Ishikawa (cell line): Measurements from ENCODE around the gene F2R.

Source experiments
- CEBPB ChIP-seq: IDR thresholded peaks from 2 replicates; pipeline ENCODE4 v1.6.1; 2012
- CREB1 ChIP-seq: IDR thresholded peaks from 2 replicates; pipeline ENCODE4 v1.6.1; 2012; ENCODE audit warnings: low read depth
- EGR1 ChIP-seq: IDR thresholded peaks from 2 replicates; pipeline ENCODE4 v1.6.1; 2012
- EP300 ChIP-seq: IDR thresholded peaks from 2 replicates; pipeline ENCODE4 v1.6.1; 2012; ENCODE audit warnings: borderline replicate concordance
- FOXM1 ChIP-seq: IDR thresholded peaks from 2 replicates; pipeline ENCODE4 v1.6.1; 2012; ENCODE audit warnings: low read depth, borderline replicate concordance
- MAX ChIP-seq: IDR thresholded peaks from 2 replicates; pipeline ENCODE4 v1.6.1; 2012
- NFIC ChIP-seq: IDR thresholded peaks from 2 replicates; pipeline ENCODE4 v1.6.1; 2012
- RAD21 ChIP-seq: IDR thresholded peaks from 2 replicates; pipeline ENCODE4 v1.6.1; 2012; ENCODE audit warnings: low read depth
- REST ChIP-seq: IDR thresholded peaks from 2 replicates; pipeline ENCODE4 v1.6.1; 2012; ENCODE audit warnings: low read depth, mild to moderate bottlenecking
- TAF1 ChIP-seq: IDR thresholded peaks from 2 replicates; pipeline ENCODE4 v1.6.1; 2012; ENCODE audit warnings: low read depth, mild to moderate bottlenecking
- TCF12 ChIP-seq: IDR thresholded peaks from 2 replicates; pipeline ENCODE4 v1.6.1; 2012; ENCODE audit warnings: low read depth
- TEAD4 ChIP-seq: IDR thresholded peaks from 2 replicates; pipeline ENCODE4 v1.6.1; 2012
- USF1 ChIP-seq: IDR thresholded peaks from 2 replicates; pipeline ENCODE4 v1.6.1; 2012
- YY1 ChIP-seq: IDR thresholded peaks from 2 replicates; pipeline ENCODE4 v1.6.1; 2012; ENCODE audit warnings: low read depth
- ZBTB7A ChIP-seq: IDR thresholded peaks from 2 replicates; pipeline ENCODE4 v1.6.1; 2012; ENCODE audit warnings: low read depth

The F2R gene

GRCh38 chr5:76764374-76764773, 48.4 kb downstream of the F2R start:
- TF ChIP-seq REST (no peak), TAF1 (no peak), USF1 (no peak), MAX (no peak), TCF12 (no peak), RAD21 (no peak), ZBTB7A (no peak), NFIC (no peak), CEBPB (no peak)

- TF ChIP-seq MAX: no peak
- TF ChIP-seq RAD21: no peak
- TF ChIP-seq NFIC: no peak
Measured at GRCh38 chr5:76765249-76765648, 49.3 kb downstream of the F2R start.

GRCh38 chr5:76766746-76767145, 50.8 kb downstream of the F2R start:
- TF ChIP-seq CREB1: no peak
- TF ChIP-seq MAX: no peak
- no peak for TF ChIP-seq USF1
- no peak for TF ChIP-seq TEAD4

- TF ChIP-seq TAF1 (no peak), ZBTB7A (no peak), CREB1 (no peak), NFIC (no peak), EP300 (no peak)
Measured at GRCh38 chr5:76771705-76772405, 55.9 kb downstream of the F2R start.

- no peak for TF ChIP-seq TEAD4
- TF ChIP-seq FOXM1: no peak
- TF ChIP-seq CREB1: no peak
- TF ChIP-seq REST: no peak
- TF ChIP-seq USF1: no peak
- no peak for TF ChIP-seq EGR1
- TF ChIP-seq CEBPB: no peak
- no peak for TF ChIP-seq EP300
- no peak for TF ChIP-seq NFIC
- TF ChIP-seq TAF1: no peak
- TF ChIP-seq RAD21: no peak
- no peak for TF ChIP-seq MAX
- no peak for TF ChIP-seq YY1
- TF ChIP-seq TCF12: no peak
Measured at GRCh38 chr5:76775921-76776320, 60.0 kb downstream of the F2R start.

GRCh38 chr5:76776391-76776790, 60.5 kb downstream of the F2R start:
- no peak for TF ChIP-seq RAD21

GRCh38 chr5:76781775-76782174, 65.8 kb downstream of the F2R start:
- TF ChIP-seq ZBTB7A: no peak
- TF ChIP-seq TEAD4: no peak
- TF ChIP-seq TCF12: no peak
- TF ChIP-seq EGR1: no peak
- no peak for TF ChIP-seq RAD21
- TF ChIP-seq MAX: no peak
- no peak for TF ChIP-seq EP300
- TF ChIP-seq USF1: no peak
- no peak for TF ChIP-seq CREB1
- TF ChIP-seq TAF1: no peak
- TF ChIP-seq FOXM1: no peak
- no peak for TF ChIP-seq NFIC
- TF ChIP-seq YY1: no peak
- no peak for TF ChIP-seq CEBPB
- no peak for TF ChIP-seq REST
